ENCODE results near the gene EEIG2. TPM values are rescaled to one million over a fixed set of nuclear protein-coding genes. Genes with fewer than 3 reads are reported as not detected.

EEIG2 gene
- total RNA-seq, 4 donors from 2014 or later: 15.7 to 27.0 (median 24.9) TPM

DNA sequence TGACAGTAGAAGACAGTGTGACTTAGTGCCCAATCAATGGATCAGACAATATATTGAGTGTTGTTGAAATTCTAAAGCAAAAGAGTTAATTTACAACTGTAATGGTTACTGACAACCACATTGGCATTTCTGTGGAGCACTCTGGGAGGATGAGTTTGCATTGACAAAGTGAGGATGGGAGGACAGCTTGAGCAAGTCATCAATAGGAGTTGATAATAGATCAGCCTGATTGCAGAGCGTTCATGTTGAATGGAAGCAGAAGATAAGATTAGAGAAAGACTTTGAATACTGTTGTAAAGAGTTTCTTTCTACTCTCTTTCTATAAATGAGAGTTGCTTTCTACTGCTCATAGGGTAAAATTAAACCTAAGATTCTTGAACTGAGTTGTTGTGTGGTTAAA is 3.9 kb downstream of the EEIG2 start:
- H3K27ac ChIP-seq: no peak overlapping the region
- in situ Hi-C loops (cut with MboI; ENCODE audit: low pct_ligation_motif_present in 1 of 4, low pct_unique_long_range_greater_than_20kb in 1 of 4, low sequenced_read_pairs in 3 of 4) (loop anchor here in 2 of 4 donors (10.0 to 25.0 kb wide), 3 partner anchors 59 to 352 kb away; partner anchors contain the start of gene SLC25A24 (in 1 of the 2)), intact Hi-C loops (cut with DNase I; ENCODE audit: low total_unique reads) (no loop called here)
- no peaks in the 10 kb centered on the region for H3K27me3 ChIP-seq
- H3K9me3 ChIP-seq: no peaks in the 10 kb centered on the region
- TF ChIP-seq EP300 (IDR thresholded peaks at IDR 0.05; ENCODE audit: low read depth) (no peak), POLR2A (IDR thresholded peaks at IDR 0.05) (no peak), POLR2AphosphoS5 (IDR thresholded peaks at IDR 0.05) (no peak)
- TF ChIP-seq, protein P1, sequence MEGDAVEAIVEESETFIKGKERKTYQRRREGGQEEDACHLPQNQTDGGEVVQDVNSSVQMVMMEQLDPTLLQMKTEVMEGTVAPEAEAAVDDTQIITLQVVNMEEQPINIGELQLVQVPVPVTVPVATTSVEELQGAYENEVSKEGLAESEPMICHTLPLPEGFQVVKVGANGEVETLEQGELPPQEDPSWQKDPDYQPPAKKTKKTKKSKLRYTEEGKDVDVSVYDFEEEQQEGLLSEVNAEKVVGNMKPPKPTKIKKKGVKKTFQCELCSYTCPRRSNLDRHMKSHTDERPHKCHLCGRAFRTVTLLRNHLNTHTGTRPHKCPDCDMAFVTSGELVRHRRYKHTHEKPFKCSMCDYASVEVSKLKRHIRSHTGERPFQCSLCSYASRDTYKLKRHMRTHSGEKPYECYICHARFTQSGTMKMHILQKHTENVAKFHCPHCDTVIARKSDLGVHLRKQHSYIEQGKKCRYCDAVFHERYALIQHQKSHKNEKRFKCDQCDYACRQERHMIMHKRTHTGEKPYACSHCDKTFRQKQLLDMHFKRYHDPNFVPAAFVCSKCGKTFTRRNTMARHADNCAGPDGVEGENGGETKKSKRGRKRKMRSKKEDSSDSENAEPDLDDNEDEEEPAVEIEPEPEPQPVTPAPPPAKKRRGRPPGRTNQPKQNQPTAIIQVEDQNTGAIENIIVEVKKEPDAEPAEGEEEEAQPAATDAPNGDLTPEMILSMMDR (IDR thresholded peaks at IDR 0.05): no peak
- H3K36me3 ChIP-seq: no peaks in the 10 kb centered on the region
- 88 to 100% methylated on average over 1 of the region's 1 CpG for WGBS, 2 donors (ENCODE audit: low coverage in 1 of 2)
- peaks cover 11 to 42% (median 24%) of the 10 kb centered on the region in 4 donors for H3K4me1 ChIP-seq
- no peak for DNase-seq
- H3K4me3 ChIP-seq: no peak overlapping the region

GRCh38 chr1:108565081-108565480 is 5.2 kb downstream of the EEIG2 start:
- H3K36me3 ChIP-seq: no peaks in the 10 kb centered on the region
- no peak overlapping the region for H3K4me3 ChIP-seq
- no peak for DNase-seq
- 86 to 88% methylated on average over 3 to 6 of the region's 6 CpGs for WGBS, 2 donors (ENCODE audit: low coverage in 1 of 2)
- no peaks in the 10 kb centered on the region for H3K9me3 ChIP-seq
- H3K27me3 ChIP-seq: no peaks in the 10 kb centered on the region
- intact Hi-C loops (cut with DNase I; ENCODE audit: low total_unique reads) (no loop called here), in situ Hi-C loops (cut with MboI; ENCODE audit: low pct_ligation_motif_present in 1 of 4, low pct_unique_long_range_greater_than_20kb in 1 of 4, low sequenced_read_pairs in 3 of 4) (loop anchor here in 2 of 4 donors (10.0 to 25.0 kb wide), 3 partner anchors 60 to 353 kb away; partner anchors contain the start of gene SLC25A24 (in 1 of the 2))
- H3K27ac ChIP-seq: no peak overlapping the region
- no peak for TF ChIP-seq POLR2A (IDR thresholded peaks at IDR 0.05)
- H3K4me1 ChIP-seq: peaks cover 11 to 39% (median 18%) of the 10 kb centered on the region in 4 donors

DNA sequence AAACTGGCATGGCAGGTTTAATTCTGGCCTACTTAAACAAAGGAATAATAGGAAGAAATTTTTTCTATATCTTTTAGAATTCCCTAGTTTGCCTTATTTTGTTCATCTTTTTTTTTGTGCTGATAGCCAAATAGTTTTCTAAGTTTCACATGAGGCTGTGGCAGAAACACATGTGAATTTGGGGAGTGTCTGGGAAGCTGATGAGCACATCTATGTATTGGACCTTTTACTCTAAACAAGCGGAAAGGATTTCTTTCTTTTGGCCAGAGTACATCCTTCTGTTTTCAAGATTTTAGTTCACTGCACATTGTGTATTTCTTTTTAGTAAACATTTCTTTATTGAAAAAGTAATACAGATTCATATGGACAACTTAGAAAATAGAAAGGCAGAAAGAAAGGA is 5.6 kb downstream of the EEIG2 start:
- Histone ChIP-seq H3K36me3 (no peaks in the 10 kb centered on the region), H3K4me3 (no peak overlapping the region), H3K27me3 (no peaks in the 10 kb centered on the region), H3K4me1 (peaks cover 11 to 44% (median 19%) of the 10 kb centered on the region in 4 donors), H3K27ac (no peak overlapping the region), H3K9me3 (no peaks in the 10 kb centered on the region)
- intact Hi-C loops (cut with DNase I; ENCODE audit: low total_unique reads): no loop called here
- DNase-seq: no peak
- 80 to 100% methylated on average over 1 of the region's 1 CpG for WGBS, 2 donors (ENCODE audit: low coverage in 1 of 2)
- TF ChIP-seq, protein P1 (IDR thresholded peaks at IDR 0.05): no peak
- no peak for TF ChIP-seq POLR2AphosphoS5 (IDR thresholded peaks at IDR 0.05)
- TF ChIP-seq EP300 (IDR thresholded peaks at IDR 0.05; ENCODE audit: low read depth): no peak
- no peak for TF ChIP-seq POLR2A (IDR thresholded peaks at IDR 0.05)
- in situ Hi-C loops (cut with MboI; ENCODE audit: low pct_ligation_motif_present in 1 of 4, low pct_unique_long_range_greater_than_20kb in 1 of 4, low sequenced_read_pairs in 3 of 4): loop anchor here in 2 of 4 donors (10.0 to 25.0 kb wide), 3 partner anchors 61 to 353 kb away; partner anchors contain the start of gene SLC25A24 (in 1 of the 2)

DNA sequence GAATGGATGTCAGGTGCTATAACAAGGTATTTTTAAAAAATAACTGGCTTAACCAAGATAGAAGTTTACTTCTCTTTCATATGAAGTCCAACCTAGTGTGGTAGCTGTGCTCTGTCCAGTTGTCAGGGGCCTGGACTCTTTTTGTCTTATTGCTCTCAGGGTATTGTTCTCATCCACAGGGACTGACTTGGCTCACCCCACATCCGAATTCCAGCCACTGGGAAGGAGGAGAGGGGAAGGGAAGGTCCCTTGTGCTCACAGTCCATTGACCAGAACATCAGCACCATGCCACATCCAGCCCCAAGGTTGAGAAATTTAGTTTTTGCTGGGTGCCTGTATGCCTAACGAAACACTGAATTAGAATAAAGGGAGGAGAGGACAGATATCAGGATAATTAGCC is 8.7 kb downstream of the EEIG2 start:
- no peaks in the 10 kb centered on the region for H3K36me3 ChIP-seq
- H3K27me3 ChIP-seq: no peaks in the 10 kb centered on the region
- peaks cover 0 to 28% (median 11%) of the 10 kb centered on the region in 4 donors for H3K4me1 ChIP-seq
- intact Hi-C loops (cut with DNase I; ENCODE audit: low total_unique reads) (no loop called here), in situ Hi-C loops (cut with MboI; ENCODE audit: low pct_ligation_motif_present in 1 of 4, low pct_unique_long_range_greater_than_20kb in 1 of 4, low sequenced_read_pairs in 3 of 4) (loop anchor here in 2 of 4 donors (10.0 to 25.0 kb wide), 3 partner anchors 64 to 356 kb away; partner anchors contain the start of gene SLC25A24 (in 1 of the 2))
- H3K27ac ChIP-seq: no peak overlapping the region
- DNase-seq: no peak
- H3K4me3 ChIP-seq: no peak overlapping the region
- no peaks in the 10 kb centered on the region for H3K9me3 ChIP-seq
- TF ChIP-seq, protein P1 (IDR thresholded peaks at IDR 0.05): no peak
- TF ChIP-seq EP300 (IDR thresholded peaks at IDR 0.05; ENCODE audit: low read depth) (no peak), POLR2A (IDR thresholded peaks at IDR 0.05) (no peak), POLR2AphosphoS5 (IDR thresholded peaks at IDR 0.05) (no peak)
- WGBS, 2 donors (ENCODE audit: low coverage in 1 of 2): 88 to 94% methylated on average over 1 to 2 of the region's 2 CpGs
